SK-MEL-5 (cell line): ENCODE measurements around the gene PTTG1IP. TPM values are rescaled to one million over a fixed set of nuclear protein-coding genes. Genes with fewer than 3 reads are reported as not detected.
"Not testable (repeated sequence)": the region's sequence is repeated elsewhere in the genome, so short reads cannot be mapped to it uniquely, and the experiment has no call there.

ENCODE experiments used
- DNase-seq: peaks from one replicate; pipeline ENCODE4 v3.0.0-alpha.2; 2016; ENCODE audit warnings: low read depth, low spot score
- in situ Hi-C: cut with HindIII; loops from 2 replicates; pipeline ENCODE4 v1.10.0; 2016; ENCODE audit warnings: low sequenced_read_pairs, high pct_unique_total_duplicates, low pct_unique_long_range_greater_than_20kb
- polyA plus RNA-seq, 2 experiments: library from polyadenylated mRNA; depleted of rRNA; stranded (reverse); fragments of >200 nt; gene quantifications; 2 replicates each; pipeline ENCODE4 v1.2.3, GENCODE V29; 2015
- total RNA-seq: library from RNA; depleted of rRNA; stranded (reverse); fragments of >200 nt; shearing (Covaris generic); gene quantifications from 2 replicates; pipeline ENCODE4 v1.2.3, GENCODE V29; 2014; rRNA removed

PTTG1IP gene
- total RNA-seq: 843 and 970 TPM in 2 replicates
- polyA plus RNA-seq (2015; cell fraction: cytosol; rRNA removed): 592 and 672 TPM in 2 replicates
- 189 and 209 TPM in 2 replicates for polyA plus RNA-seq (2015; cell fraction: nucleus; rRNA removed)

- in situ Hi-C loops: no loop called here
- DNase-seq: peak; percentile 97
These were observed at the start of gene PTTG1IP for GRCh38 chr21:44873356-44874239. TSS of gene PTTG1IP (minus strand) at chr21:44873690. CDS start at chr21:44873616, 74 bp downstream.

- in situ Hi-C loops: no loop called here
These were observed 48.4 kb upstream of the PTTG1IP start for GRCh38 chr21:44921928-44922327.

GRCh38 chr21:44920694-44921604, 47.5 kb upstream of the PTTG1IP start, which contains the start of gene ITGB2:
TSS of gene ITGB2 (minus strand) at chr21:44920899. CDS start at chr21:44910782, 10,117 bp downstream.
- in situ Hi-C loops: no loop called here
- no peak for DNase-seq

More at GRCh38 chr21:44921928-44922327, 48.4 kb upstream of the PTTG1IP start:
- no peak for DNase-seq

GRCh38 chr21:44919913-44920693, 46.6 kb upstream of the PTTG1IP start:
- no peak for DNase-seq
- in situ Hi-C loops: no loop called here

- DNase-seq: no peak
- in situ Hi-C loops: no loop called here
These were observed 45.8 kb upstream of the PTTG1IP start for GRCh38 chr21:44919111-44919912.

- DNase-seq: no peak
- in situ Hi-C loops: no loop called here
These were observed 45.1 kb upstream of the PTTG1IP start for GRCh38 chr21:44918581-44919033.

- in situ Hi-C loops: no loop called here
- DNase-seq: no peak
These were observed 44.6 kb upstream of the PTTG1IP start for GRCh38 chr21:44918107-44918470.

GRCh38 chr21:44917446-44918106, 44.1 kb upstream of the PTTG1IP start:
- no peak for DNase-seq
- in situ Hi-C loops: no loop called here

- no peak for DNase-seq
- in situ Hi-C loops: no loop called here
These were observed 43.5 kb upstream of the PTTG1IP start for GRCh38 chr21:44916965-44917364.

- DNase-seq: no peak
- in situ Hi-C loops: no loop called here
These were observed 40.8 kb upstream of the PTTG1IP start for GRCh38 chr21:44914176-44914874.

GRCh38 chr21:44913425-44914175, 40.1 kb upstream of the PTTG1IP start:
- no peak for DNase-seq
- in situ Hi-C loops: no loop called here

GRCh38 chr21:44912506-44913412, 39.3 kb upstream of the PTTG1IP start:
- in situ Hi-C loops, DNase-seq: not testable (repeated sequence)

GRCh38 chr21:44912158-44912473, 38.6 kb upstream of the PTTG1IP start:
- in situ Hi-C loops: no loop called here
- DNase-seq: no peak
